GM19455 (cell line): ENCODE data around the gene SF3B6.
"Not testable (repeated sequence)": the region's sequence is repeated elsewhere in the genome, so short reads cannot be mapped to it uniquely, and the experiment has no call there.

Experiments used
- ATAC-seq: cut with Tn5 transposase; IDR thresholded peaks from one replicate; pipeline ENCODE4 v1.9.1; 2021; ENCODE audit not compliant: unreplicated experiment

The SF3B6 gene

DNA sequence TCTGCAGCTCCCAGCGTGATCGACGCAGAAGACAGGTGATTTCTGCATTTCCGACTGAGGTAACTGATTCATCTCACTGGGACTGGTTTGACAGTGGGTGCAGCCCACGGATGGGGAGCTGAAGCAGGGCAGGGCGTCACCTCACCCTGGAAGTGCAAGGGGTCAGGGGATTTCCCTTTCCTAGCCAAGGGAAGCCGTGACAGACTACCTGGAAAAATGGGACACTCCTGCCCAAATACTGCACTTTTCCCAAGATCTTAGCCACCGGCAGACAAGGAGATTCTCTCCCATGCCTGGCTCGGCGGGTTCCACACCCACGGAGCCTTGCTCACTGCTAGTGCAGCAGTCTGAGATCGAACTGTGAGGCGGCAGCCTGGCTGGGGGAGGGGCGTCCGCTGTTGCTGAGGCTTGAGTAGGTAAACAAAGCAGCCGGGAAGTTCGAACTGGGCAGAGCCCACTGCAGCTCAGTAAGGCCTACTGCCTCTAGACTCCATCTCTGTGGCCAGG, 19.1 kb upstream of the SF3B6 start:
- not testable (repeated sequence) for ATAC-seq

DNA sequence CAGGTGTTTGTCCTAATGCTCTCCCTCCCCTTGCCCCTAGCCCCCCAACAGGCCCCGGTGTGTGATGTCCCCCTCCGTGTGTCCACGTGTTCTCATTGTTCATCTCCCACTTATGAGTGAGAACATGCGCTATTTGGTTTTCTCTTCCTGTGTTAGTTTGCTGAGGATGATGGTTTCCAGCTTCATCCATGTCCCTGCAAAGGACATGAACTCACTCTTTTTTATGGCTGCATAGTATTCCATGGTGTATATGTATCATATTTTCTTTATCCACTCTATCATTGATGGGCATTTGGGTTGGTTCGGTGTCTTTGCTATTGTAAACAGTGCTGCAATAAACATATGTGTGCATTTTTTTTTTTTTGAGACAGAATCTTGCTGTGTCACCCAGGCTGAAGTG, 17.1 kb upstream of the SF3B6 start:
- ATAC-seq: not testable (repeated sequence)

DNA sequence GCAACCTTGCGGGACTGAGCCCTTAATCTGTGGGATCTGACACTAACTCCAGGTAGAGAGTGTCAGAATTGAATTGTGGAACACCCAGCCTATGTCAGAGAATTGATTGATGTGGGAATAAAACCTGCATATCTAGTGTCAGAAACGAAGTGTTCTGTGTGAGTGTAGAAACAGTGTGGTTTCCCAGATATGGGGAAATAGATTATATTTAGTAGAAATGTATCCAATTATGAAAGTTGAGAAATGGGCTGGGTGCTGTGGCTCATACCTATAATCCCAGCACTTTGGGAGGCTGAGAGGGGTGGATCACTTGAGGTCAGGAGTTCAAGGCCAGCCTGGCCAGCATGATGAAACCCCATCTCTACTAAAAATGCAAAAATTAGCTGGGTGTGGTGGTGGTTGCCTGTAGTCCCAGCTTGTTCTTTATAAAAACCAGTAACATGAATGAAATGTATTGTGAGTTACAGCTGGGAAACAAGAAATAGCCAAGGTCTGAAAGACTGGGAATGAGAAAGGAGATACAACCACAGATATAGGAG, 12.8 kb upstream of the SF3B6 start:
- ATAC-seq: no peak

DNA sequence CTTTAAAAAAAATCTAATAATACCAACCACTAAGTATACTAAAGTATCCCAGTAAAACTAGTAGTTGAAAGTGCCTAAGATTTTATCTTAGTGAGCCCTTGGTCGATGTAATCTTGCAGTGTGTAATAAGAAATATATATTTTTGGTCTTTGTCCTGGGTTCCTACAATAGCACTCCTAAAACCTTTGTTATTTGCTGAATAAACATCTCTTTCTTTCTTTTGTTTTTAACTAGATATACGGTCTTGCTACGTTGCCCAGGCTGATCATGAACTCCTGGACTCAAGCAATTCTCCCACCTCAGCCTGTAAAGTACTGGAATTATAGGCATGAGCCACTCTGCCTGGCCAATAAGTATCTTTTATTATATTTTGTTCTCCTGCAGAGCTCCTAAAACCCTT, 10.9 kb upstream of the SF3B6 start:
- no peak for ATAC-seq

DNA sequence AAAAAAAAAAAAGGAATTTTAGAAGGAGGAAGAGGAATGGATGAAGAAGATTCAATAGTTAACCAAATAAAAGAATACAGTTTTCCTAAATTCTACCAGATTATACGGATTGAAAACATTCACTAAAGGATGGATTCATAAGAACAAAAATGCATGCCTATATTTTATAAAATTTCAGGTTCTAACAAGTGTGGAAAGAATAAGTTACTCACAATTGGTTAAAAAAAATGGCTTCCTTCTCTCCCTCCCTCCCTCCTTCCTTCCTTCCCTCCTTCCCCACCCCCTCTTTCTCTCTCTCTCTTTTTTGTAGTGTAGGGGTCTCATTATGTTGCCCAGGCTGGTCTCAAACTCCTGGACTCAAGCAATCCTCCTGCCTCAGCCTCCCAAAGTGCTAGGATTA, 10.1 kb upstream of the SF3B6 start:
- no peak for ATAC-seq

DNA sequence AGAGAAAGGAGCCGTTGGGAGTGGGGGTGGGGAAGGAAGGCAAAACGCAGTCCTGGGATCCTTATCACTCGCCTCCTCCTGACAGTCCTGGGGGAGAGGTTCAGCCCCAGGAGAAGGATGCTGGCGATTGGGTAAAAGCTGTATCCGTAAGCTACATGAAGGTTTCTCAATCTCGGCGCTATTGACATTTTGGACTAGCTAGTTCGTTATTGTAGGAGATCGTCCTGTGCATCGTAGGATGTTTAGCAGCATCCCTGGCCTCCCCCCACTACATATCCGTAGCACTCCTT, 9.0 kb upstream of the SF3B6 start:
- no peak for ATAC-seq

DNA sequence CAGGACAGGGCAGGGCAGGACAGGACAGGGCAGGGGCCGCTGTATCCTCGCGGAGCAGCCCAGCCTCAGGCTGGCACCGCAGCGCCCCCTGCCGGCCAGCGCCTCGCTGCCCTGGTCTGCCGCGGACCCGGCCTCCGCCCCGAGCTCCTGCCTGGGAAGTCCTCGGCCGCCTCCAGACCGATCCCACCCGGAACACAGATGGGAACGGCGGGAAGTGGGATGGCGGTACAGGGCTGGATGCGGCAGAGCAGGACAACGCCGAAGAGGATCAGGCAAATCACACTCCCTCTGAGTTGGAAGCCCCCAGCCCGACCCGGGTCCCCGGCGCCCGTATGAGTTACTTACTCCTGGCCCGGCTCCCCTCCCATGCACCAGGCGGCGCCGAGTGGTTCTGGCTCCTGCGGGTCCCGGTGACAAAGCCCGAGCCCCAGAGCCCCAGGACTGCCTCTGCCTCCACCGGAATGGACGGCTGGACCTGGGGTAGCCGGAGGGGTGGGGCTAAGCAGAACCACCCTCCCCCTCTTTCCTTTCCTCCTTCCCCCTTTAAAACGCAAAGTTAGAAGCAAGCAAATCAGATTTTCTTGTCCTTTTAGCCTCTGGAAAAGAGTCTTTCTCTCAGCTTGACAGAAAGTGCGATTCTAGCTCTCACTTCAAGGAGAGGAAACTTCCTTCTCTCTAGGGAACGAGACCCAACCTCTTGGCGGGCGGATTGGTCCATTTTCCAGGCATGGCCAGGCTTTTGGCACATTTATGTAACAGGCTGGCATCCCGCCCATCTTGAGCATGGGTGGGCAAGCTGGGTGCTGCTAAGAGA, 8.5 kb upstream of the SF3B6 start, which contains the start of gene TP53I3:
Gene TP53I3, minus strand, starts transcription at position 449 of the 814 bp plus-strand sequence. CDS start 508 bp downstream, outside the sequence.
- peak; percentile 79 for ATAC-seq

DNA sequence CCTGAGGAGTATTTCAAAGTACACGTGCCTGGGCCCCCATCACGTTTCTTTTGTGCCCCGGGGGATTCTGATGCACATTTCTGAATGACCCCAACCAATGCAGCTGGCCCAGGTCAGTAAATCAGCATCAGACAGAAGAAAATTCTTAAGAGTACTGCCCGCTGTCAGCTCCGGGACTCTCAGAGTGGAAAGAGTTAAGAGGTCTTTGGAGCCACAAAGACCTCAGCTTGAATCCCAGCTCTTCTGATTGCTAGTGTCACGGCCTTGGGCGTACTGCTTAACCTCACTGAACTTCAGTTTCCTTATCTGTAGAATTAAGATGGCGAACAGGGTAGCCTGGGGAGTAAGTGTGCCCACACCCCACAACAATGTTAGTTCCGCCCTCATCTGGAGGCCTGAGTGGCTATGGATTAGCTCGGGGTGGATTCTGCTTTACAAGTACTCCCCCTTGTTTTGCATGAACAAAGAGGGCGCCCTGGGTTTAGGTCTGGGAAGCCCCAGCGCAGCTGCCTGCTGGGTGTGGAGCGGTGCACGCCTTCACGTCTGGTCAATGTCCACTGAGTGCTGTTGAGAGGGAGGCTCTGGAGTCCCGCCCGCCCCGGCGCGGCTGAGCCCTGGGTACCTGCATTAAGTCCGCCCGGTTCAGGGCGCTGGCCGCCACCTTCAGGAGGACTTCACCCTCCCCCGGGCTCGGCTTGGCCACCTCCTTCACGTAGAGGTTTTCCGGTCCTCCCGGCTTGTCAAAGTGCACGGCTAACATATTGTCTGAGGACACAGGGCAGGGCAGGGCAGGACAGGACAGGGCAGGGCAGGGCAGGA, 7.7 kb upstream of the SF3B6 start:
- peak; percentile 75 for ATAC-seq

DNA sequence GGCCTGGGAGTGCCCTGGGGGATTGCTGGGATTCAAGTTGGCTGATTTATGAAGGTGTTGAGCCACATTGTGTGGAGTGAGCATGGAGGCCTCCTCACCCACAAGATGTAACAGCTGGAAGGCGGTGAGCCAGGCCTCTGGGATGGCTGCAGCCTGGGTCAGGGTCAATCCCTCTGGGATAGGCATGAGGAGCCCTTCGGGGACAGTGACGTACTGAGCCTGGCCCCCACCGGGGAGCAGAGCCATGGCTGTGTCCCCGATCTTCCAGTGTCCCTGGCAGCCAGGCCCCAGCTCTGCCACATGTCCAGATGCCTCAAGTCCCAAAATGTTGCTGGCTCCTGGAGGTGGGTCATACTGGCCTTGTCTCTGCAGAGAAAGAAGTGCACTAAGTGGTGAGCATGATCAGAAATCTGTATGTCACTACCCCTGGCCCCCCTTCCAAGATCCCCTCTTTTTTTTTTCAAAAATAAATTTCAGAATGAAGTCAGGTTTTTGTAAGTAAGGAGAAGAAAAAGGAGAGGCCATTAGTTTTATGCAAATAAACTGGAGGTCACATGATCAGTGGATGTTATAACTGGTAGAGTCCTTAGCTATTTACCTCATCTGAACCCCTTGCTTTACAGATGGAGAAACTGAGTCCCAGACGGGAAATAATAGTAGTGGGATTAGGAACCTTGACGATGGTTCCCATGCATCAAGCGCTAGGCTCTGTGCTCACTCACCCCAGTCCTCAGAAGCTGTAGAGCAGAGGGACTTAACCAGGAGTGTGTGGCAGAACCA, 6.9 kb upstream of the SF3B6 start:
- ATAC-seq: no peak

DNA sequence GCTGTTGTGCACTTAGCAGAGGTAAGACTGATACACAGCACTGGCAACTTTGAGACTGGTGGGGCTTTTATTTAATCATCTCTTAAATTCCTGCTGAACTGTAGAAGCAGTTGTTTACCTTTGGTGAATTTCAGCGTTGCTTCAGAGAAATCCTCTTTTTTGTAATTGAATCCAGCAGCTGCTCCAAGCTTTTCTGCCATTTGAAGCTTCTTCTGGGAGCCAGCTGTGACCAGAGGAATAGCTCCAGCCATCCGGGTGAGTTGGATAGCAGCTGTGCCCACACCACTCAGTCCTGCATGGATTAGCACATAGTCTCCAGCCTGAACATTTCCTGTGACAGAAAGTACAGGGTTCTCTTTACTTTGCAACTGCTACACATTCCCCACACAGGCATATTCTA, 4.6 kb upstream of the SF3B6 start:
- no peak for ATAC-seq

DNA sequence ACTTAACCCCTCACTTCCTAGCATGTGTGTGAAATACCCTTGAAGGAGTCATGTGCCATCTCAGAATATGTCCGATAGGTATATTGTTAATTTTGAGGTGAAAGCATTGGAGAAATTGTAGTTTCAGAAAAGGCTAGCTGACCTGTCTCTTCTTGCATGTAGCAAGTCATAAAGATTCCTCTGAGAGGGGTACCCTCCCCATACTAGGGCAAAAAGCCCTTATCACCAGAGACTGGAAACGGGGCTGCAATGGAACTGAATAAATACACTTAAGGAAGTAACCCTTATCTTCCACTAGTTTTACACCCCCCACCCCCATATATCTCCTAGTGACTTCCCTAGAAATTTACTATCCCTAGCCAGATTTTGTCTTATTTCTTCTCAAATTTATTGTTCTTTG, 1.8 kb upstream of the SF3B6 start:
- ATAC-seq: no peak

DNA sequence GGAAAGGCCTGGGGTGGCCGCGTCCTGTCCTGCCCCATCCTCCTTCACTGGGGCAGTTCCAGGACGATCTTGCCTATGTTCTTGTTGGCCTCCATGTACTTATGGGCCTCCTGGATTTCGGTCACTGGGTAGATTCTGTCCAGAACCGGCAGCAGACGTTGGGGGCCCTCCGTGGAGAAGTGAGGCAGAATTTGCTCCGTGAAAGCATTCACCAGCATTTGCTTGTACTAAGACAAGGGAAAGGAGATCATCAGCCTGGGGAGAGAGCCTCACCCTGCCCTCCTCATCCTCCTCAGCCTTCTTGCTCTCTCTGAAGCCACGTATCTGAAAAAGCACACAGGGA, 1.4 kb upstream of the SF3B6 start:
- ATAC-seq: no peak

DNA sequence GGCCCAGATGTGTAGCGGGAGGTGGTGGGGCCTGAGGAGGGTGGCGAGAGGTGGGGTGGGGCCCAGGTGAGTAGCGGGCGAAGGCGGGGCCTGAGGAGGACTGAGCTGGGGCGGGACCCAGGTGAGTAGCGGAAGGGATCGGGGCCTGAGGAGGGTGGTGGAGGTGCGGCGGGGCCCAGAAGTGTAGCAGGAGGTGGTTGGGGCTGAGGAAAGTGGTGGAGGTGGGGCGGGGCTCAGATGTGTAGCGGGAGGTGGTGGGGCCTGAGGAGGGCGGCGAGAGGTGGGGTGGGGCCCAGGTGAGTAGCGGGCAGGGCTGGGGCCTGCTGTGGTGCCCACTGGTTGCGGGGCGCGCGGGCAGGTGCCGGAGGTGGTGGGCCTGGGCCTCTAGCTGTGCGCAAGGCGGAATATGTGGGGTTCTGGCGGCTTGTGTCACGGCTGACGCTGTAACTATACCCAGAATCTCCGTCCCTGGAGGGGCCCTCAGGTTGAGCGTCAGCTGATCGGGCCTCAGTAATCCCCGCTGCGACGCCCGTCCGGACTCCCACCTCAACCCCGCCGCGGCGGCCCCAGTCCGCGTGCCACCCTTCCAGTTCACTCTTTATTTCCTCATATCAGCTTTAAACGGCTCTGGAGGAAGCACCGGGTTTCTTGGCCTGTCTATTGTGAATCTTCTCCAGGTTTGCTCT, 866 bp upstream of the SF3B6 start:
- ATAC-seq: peak; percentile 7

DNA sequence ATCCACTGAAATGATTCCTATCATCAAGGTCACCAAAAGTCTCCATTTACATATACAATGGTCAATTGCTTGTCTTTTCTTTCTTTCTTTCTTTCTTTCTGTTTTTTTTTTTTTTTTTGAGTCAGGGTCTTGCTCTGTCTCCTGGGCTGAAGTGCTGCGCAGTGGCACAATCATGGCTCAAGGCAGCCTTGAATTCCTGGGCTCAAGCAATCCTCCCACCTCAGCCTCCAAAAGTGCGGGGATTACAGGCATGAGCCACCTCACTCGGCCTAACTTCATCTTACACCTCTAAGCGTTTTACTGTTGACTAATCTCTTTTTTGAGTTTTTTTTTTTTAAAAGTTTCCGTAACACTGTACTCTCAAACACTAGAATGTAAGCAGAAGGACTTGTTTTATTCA, 867 bp downstream of the SF3B6 start:
- ATAC-seq: no peak

DNA sequence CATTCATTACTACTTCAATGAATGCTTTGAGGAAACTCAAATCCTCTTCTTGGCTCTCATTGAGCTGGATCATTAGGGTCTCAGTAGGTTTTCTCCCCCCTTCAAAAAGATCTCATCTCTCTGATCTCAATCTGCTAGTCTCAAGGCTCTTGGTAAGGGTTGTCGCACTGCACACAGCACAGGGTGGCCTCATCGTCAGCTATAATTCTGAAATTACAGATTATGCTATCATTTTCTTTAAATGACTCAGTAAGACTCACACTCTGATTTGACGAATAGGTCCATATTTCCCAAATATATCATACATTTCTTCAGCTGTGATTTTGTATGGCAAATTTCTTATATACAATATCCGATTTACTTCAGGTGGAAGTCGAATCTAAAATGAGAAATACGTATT, 2.3 kb downstream of the SF3B6 start:
- no peak for ATAC-seq

DNA sequence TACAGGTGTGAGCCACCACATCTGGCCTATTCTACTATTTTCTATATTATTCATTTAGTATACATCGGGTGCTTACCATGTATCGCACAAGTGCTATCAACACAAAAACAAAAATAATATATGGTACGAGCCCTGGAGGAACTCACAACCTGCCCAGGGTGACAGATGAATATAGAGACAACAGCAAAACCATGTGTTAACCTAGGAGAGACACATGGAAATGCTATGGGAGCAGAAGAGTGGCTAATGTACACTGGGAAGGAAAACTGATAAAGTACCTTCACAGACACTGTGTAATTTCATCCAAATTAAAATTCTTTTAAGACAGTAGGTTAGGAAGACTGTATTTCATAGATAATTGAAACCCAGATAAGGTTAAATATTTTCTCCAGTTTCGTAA, 3.9 kb downstream of the SF3B6 start:
- no peak for ATAC-seq

DNA sequence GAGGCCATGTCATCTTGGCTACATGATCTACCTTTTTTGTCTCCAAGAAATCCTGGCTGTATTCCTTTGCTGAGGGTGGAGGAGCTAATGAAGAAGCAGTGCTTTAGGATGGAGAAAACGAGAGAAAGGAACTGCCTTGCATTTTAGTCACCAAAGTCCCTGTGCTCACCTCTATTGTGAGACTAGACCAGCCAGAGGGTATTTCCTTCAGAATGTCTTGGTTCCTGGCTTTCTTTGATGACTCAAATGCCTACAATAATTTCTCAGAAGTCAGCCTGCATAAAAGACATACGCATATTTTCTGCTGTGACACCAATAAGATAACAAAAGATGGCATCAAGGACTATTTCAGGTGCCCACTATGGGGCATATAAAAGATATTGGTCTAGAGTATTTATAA, 10.8 kb downstream of the SF3B6 start:
- no peak for ATAC-seq

DNA sequence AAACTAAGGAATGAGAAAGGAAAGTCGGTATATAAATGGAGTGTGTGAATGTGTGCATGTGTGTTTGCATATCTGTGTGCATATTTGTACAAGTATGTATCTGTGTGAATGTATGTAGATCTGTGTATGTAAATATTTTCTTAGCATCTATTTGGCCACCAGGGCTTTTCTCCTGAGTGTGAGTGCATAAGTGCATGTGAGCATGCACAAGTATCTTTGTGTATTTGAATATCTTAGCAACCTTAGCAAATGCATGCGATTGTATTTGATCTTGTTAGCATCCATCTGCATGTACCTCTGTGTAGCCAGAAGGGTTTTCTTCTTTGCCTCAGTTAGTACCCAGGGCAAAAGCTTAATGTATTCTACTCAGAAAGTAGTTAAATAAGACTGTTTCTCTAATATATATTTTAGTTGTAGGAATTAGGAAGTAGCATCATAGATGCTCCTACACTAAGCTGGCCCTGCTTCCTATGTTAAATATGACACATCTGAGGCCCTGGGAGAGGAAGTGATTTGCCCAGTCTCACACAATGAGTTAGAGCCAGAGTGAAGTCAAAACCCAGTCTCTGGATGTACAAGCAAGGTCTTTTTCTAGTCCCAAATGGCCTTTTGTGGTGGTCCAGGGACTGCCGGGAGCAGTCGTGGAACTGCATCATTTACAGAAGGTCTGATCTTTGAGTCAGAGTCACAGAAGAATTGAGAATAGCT, 17.4 kb downstream of the SF3B6 start:
- no peak for ATAC-seq

DNA sequence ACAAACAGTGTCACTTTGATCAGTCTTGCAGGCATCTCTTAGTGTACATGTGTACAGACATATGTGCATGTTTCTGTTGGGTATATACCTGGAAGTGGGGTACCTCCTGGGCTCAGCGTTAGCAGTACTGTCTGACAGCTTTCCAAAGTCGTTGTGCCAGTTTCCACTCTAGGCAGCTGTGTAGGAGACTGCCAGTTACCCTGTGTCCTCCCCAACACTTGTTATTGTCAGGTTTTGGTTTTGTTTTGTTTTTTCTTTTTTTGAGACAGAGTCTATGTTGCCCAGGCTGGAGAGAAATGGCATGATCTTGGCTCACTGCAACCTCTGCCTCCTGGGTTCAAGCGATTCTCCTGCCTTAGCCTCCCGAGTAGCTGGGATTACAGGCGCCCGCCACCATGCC, 20.4 kb downstream of the SF3B6 start:
- no peak for ATAC-seq

DNA sequence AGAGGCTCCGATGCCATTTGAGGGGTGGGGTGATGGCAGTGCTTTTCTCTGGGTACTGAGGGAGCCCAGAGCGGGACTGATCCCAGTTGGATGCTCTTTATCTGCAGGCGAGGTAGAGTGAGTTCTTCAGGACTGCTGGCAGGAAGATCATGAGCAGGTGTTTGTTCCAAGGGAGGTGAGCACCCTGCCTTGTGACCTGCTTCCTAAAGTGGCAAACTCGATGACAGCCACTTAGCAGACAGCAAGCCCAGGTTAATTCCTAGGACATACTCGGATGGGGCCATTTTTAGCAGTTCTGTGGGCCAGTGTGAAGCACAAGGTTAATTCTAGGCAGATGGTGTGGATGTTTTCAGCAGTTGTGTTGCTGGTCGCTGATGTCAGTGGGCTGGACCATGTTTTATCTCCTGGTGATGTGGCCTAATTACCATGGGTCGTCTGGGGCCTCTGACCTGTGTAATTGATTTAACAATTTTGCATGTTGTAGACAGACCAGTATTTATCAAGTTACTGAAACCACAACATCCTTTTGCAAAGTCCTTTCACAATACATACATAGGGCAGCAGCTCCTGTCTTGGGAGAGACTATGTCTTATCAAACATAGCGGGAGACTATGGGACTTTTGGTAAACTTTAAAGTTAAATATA, 21.6 kb downstream of the SF3B6 start:
- no peak for ATAC-seq
